Mesodermal cell (in vitro differentiated cells): ENCODE measurements around the gene ICAM1.

Experiments used
- H3K27ac ChIP-seq: 2 replicates; pipeline ENCODE4 v1.7.0; 2013; ENCODE audit warnings: mild to moderate bottlenecking, low read depth, low read length, moderate library complexity; ENCODE audit not compliant: severe bottlenecking
- H3K36me3 ChIP-seq: 2 replicates; pipeline ENCODE4 v1.7.1; 2013; ENCODE audit warnings: mild to moderate bottlenecking, low read length, moderate library complexity; ENCODE audit not compliant: control insufficient read depth, insufficient read depth
- H3K4me1 ChIP-seq: one replicate; pipeline ENCODE4 v1.7.1; 2013; ENCODE audit warnings: mild to moderate bottlenecking, low read length; ENCODE audit not compliant: insufficient read depth, control insufficient read depth, poor library complexity, severe bottlenecking
- H3K4me3 ChIP-seq: 2 replicates; pipeline ENCODE4 v1.7.0; 2013; ENCODE audit warnings: low read length, control low read depth, mild to moderate bottlenecking; ENCODE audit not compliant: insufficient read depth, poor library complexity, severe bottlenecking; ENCODE audit errors: extremely low read depth
- H3K9me3 ChIP-seq: 2 replicates; pipeline ENCODE4 v1.7.1; 2013; ENCODE audit warnings: mild to moderate bottlenecking, low read length, moderate library complexity; ENCODE audit not compliant: control insufficient read depth
- WGBS, 2 experiments: methylation state at CpG; one replicate each; pipeline ENCODE4 v1.1.5; 2013; ENCODE audit warnings: missing lambda C conversion rate in 2 of 2; ENCODE audit not compliant: insufficient coverage in 2 of 2; 5-methylcytosine and 5-hydroxymethylcytosine counted together

Gene ICAM1

DNA sequence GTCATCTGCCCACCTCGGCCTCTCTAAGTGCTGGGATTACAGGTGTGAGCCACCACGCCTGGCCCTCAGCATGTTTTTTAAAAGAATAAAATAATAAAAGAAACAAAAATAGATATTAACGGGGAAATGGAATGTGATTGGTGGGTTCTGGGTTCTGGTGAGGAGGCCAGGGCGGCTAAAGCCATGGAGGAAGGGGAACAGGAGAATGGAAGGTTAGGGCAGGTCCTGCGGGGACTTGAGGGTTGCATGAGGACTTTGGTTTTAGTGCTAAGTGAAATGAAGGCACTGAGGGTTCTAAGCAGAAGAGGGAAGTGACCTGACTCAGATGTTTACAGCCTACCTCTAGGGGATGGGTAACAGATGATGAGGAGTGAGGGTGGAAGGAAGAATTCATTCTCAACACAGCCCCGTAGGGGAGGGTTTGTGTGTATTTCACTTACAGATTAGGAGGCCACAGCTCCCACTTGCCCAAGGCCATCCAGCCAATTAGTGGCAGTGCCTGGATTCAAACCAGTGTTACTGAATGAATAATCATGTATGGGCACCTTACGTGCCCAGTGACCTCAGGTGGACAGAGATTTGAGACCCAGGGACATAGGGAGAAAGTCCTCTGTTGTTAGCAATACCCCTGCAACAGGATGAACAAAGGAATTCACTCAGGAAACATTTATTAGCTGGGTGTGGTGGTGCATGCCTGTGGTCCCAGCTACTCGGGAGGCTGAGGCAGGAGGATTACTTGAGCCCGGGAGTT is 25.6 kb upstream of the ICAM1 start:
- WGBS, 2 experiments: 88 to 94% methylated on average over 5 to 8 of the region's 9 CpGs
- no peak overlapping the region for H3K4me3 ChIP-seq
- H3K4me1 ChIP-seq: peaks cover 4% of the 10 kb centered on the region
- no peaks in the 10 kb centered on the region for H3K9me3 ChIP-seq
- no peak overlapping the region for H3K27ac ChIP-seq
- no peaks in the 10 kb centered on the region for H3K36me3 ChIP-seq

DNA sequence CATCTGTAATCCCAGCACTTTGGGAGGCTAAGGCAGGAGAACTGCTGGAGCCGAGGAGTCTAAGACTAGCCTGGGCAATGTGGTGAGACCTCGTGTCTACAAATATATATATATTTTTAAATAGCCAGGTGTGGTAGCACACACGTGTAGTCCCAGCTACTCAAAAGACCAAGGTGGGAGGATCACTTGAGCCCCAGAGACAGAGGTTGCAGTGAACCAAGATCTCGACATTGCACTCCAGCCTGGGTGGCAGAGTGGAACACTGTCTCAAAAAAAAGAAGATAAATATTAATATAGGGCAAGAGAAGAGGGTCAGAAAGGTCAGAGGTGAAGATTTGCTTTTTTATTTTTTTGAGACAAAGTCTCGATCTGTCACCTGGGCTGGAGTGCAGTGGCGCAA is 24.4 kb upstream of the ICAM1 start:
- Histone ChIP-seq H3K27ac (no peak overlapping the region), H3K9me3 (no peaks in the 10 kb centered on the region), H3K36me3 (no peaks in the 10 kb centered on the region), H3K4me1 (peaks cover 4% of the 10 kb centered on the region), H3K4me3 (no peak overlapping the region)
- WGBS, 2 experiments: 83 to 92% methylated on average over 3 of the region's 6 CpGs

- peak within 1 kb of the TSS; percentile 57 for H3K27ac ChIP-seq
- no peaks in the 10 kb centered on the region for H3K9me3 ChIP-seq
- peak within 1 kb of the TSS; percentile 87 for H3K4me3 ChIP-seq
- peaks cover 3% of the 10 kb centered on the region for H3K4me1 ChIP-seq
- 0 to 1% methylated on average over 69 to 75 of the region's 77 CpGs for WGBS, 2 experiments
- H3K36me3 ChIP-seq: peaks cover 27% of the 10 kb centered on the region
Observed at GRCh38 chr19:10251792-10252694, 18.9 kb upstream of the ICAM1 start, which contains the start of gene MRPL4. Gene MRPL4, plus strand, starts transcription at chr19:10252214. Its CDS starts 40 bp downstream, at chr19:10252254.

- whole genome bisulfite sequencing, 2 experiments: 4 to 27% methylated on average over 4 to 6 of the region's 8 CpGs
- Histone ChIP-seq H3K4me3 (peak overlapping the region; percentile 87), H3K36me3 (peaks cover 33% of the 10 kb centered on the region), H3K9me3 (no peaks in the 10 kb centered on the region), H3K27ac (no peak overlapping the region), H3K4me1 (peaks cover 3% of the 10 kb centered on the region)
Observed at GRCh38 chr19:10252707-10253106, 18.2 kb upstream of the ICAM1 start.

DNA sequence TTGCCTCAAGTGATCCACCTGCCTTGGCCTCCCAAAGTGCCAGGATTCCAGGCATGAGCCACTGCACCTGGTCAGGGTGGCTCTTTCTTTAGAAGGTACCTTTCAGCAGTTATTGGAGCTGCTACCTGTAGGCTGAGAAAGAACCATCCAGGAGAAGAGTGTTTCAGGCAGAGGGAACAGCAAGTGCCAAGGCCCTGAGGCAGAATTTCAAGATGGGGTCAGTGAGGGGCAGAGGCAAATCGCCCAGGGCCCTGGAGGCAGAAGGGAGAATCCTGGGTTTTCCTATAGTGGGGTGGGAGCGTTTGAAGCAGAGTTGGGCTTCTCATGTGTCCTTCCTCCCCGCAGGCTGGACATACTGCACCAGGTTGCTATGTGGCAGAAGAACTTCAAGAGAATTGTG is 16.7 kb upstream of the ICAM1 start:
- Histone ChIP-seq H3K4me3 (no peak overlapping the region), H3K4me1 (peaks cover 3% of the 10 kb centered on the region), H3K9me3 (no peaks in the 10 kb centered on the region), H3K27ac (no peak overlapping the region), H3K36me3 (peaks cover 44% of the 10 kb centered on the region)
- WGBS, 2 experiments: 90 to 100% methylated on average over 3 of the region's 3 CpGs

DNA sequence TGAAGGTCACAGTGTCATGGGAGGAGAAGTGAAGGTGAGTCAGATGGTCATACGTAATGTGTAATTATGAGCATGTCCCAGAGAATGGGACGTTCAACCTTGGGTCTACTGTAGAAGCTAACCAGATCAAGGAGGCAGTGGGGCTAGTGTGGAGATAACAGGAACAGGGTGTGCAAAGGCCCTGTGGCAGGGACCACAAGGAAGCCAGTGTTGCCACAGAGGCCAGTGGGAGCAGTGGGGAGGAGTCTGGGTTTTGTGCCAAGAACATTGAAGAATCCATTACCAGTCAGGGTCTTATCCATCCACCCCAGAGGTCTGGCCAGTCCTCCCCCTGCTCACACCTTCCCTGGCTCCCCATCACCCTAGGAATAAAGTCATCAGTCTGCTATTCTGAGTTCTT is 15.6 kb upstream of the ICAM1 start:
- Histone ChIP-seq H3K4me1 (peaks cover 3% of the 10 kb centered on the region), H3K36me3 (peaks cover 49% of the 10 kb centered on the region), H3K9me3 (no peaks in the 10 kb centered on the region), H3K27ac (no peak overlapping the region), H3K4me3 (no peak overlapping the region)
- WGBS, 2 experiments: 88 to 100% methylated on average over 2 of the region's 2 CpGs

- H3K9me3 ChIP-seq: no peaks in the 10 kb centered on the region
- peaks cover 3% of the 10 kb centered on the region for H3K4me1 ChIP-seq
- H3K27ac ChIP-seq: no peak overlapping the region
- no peak overlapping the region for H3K4me3 ChIP-seq
- 89 to 93% methylated on average over 3 to 4 of the region's 18 CpGs for WGBS, 2 experiments
- H3K36me3 ChIP-seq: peaks cover 49% of the 10 kb centered on the region
Observed at GRCh38 chr19:10256551-10256950, 14.4 kb upstream of the ICAM1 start.

DNA sequence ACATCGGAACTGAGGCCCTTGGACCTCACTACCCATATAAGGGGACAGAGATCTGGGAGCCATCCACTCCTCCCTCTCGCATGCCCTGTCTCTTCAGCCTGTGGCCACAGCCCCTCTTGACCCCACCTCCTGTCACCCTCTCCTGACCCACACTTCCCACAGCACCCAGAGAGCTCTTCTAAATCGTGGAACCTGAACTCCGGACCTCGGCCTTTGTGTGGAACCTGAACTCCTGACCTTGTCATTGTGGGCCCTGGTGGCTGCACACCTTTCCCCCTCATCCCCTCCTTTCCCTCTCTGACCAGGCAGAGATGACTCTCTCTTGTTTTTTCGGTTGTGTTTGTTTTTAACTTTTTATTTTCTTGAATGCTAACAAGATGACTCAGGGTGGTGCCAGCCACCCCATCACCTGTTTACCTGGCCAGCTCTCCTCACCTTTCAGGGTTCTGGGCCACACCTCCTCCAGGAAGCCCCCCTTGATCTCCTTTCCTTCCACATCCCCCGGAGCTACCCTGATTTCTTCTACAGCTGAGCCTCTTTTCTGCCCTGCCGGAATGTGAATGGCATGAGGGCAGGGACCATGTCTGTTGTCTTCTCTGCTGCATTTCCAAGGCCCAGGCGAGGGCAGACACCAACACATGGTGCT is 13.8 kb upstream of the ICAM1 start:
- WGBS, 2 experiments: 95 to 98% methylated on average over 7 to 8 of the region's 9 CpGs
- peaks cover 3% of the 10 kb centered on the region for H3K4me1 ChIP-seq
- H3K27ac ChIP-seq: no peak overlapping the region
- H3K9me3 ChIP-seq: no peaks in the 10 kb centered on the region
- no peak overlapping the region for H3K4me3 ChIP-seq
- H3K36me3 ChIP-seq: peaks cover 49% of the 10 kb centered on the region

- Histone ChIP-seq H3K27ac (no peak overlapping the region), H3K36me3 (peaks cover 49% of the 10 kb centered on the region), H3K4me3 (no peak overlapping the region), H3K9me3 (no peaks in the 10 kb centered on the region), H3K4me1 (no peaks in the 10 kb centered on the region)
- WGBS, 2 experiments: 93 to 96% methylated on average over 16 to 17 of the region's 18 CpGs
Observed at GRCh38 chr19:10258080-10258710, 12.7 kb upstream of the ICAM1 start.

DNA sequence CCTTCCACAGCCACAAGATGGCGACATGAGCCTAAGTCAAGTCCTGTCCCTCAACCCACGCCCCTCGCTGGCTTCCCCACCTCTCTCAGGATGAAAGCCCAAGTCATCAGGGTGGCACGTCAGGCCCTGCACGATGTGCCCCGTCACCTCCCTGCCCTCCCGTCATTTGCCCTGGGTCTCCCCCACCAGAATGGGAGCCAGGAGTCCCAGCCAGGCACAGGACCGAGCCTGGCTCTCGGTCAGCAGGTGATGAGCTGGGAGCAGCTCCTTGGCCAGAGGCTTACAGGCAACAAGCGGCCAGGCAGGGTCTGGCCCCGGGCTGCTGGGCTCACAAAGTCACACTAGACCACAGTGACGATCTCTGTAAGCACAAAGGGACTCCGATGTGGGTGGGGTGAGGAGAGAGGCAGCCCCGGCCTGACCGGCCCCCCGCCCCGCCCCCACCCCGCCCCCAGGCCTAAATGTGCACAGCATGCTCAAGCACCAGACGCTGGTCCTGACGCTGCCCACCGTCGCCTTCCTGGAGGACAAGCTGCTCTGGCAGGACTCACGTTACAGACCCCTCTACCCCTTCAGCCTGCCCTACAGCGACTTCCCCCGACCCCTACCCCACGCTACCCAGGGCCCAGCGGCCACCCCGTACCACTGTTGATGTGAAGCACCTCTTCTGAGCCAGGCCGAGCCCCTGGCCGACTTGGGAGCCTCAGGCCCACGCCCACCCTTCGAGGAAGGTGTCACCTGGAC is 11.6 kb upstream of the ICAM1 start:
- WGBS, 2 experiments: 62 to 71% methylated on average over 20 to 22 of the region's 32 CpGs
- H3K4me1 ChIP-seq: no peaks in the 10 kb centered on the region
- H3K9me3 ChIP-seq: no peaks in the 10 kb centered on the region
- H3K36me3 ChIP-seq: peaks cover 39% of the 10 kb centered on the region
- H3K27ac ChIP-seq: no peak overlapping the region
- no peak overlapping the region for H3K4me3 ChIP-seq
